ENCODE measurements around the gene COL4A2.

DNA sequence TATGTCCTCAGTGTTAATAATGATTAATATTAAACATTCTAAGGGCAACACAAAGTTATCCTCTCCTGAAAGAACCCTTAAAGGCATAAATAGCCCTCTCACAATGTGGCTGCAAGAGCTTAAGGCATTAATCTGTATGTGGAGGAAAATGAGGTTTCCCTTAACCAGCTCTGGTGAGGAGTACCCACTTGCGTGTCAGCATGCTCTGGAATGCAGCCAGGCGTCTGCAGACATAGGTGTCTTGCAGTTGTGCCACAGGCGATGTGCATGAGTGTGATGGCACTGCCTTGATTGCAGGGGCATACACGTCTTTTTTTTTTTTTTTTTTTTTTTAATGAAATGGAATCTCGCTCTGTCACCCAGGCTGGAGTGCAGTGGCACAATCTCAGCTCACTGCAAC lies 162.5 kb downstream of the COL4A2 start:
- TF ChIP-seq CTCF (optimal IDR thresholded peaks at IDR 0.05 in 1 of 3, IDR thresholded peaks at IDR 0.05 in 1 of 3, conservative IDR thresholded peaks at IDR 0.05 in 1 of 3; ENCODE audit: extremely low read depth in 1 of 3, insufficient read depth in 2 of 3, low read length in 3 of 3) (no peak), EZH2 (IDR thresholded peaks at IDR 0.05; ENCODE audit: low read length) (no peak)

Measured in keratinocyte (primary cell).